HCT116 (cell line): ENCODE data around the gene MATN3. TPM values are rescaled to one million over a fixed set of nuclear protein-coding genes. Genes with fewer than 3 reads are reported as not detected.

Experiments
- ATAC-seq: fragments of 200-7000 bp; cut with Tn5 transposase; 2 replicates; pipeline ENCODE4 v1.9.1; 2020; ENCODE audit warnings: mild to moderate bottlenecking, moderate library complexity
- BruUV-seq: library from RNA; stranded (reverse); fragments of 400-500 nt; replicated peaks from 2 replicates; lab custom pipeline; 2021; lab: Mats Ljungman, UMichigan
- CTCF ChIA-PET: fragments of 300-600 bp; sonication (Branson Sonifier 250); formaldehyde crosslinking; loops from one replicate; lab custom pipeline; 2021; ENCODE audit warnings: antibody characterized with exemption; lab: Charles Lee
- POLR2A ChIA-PET: fragments of 300-600, 350-600 bp; sonication (Branson Sonifier 250); formaldehyde crosslinking; loops from one replicate; lab custom pipeline; 2021; ENCODE audit warnings: antibody characterized with exemption; lab: Charles Lee
- RAD21 ChIA-PET, 2 experiments: fragments of 300-600 bp; sonication (Branson Sonifier 250); formaldehyde crosslinking; loops; one replicate each; lab custom pipeline; 2023; ENCODE audit warnings: low total read pairs in 2 of 2; ENCODE audit not compliant: uncharacterized antibody in 2 of 2, unreplicated experiment in 2 of 2, low non-redundant PET in 1 of 2; lab: Charles Lee
- DNase-seq: peaks from one replicate; pipeline ENCODE4 v3.0.0-alpha.2; 2010; ENCODE audit warnings: low read depth, low spot score
- H2AFZ ChIP-seq: fragments of 200-600 bp; shearing (Covaris generic), sonication (generic); 2 replicates; pipeline ENCODE4 v1.6.1; 2017; ENCODE audit warnings: low read depth, mixed run types, mixed read lengths, antibody characterized with exemption, low read length; ENCODE audit not compliant: poor library complexity, severe bottlenecking
- H3K27ac ChIP-seq: 2 replicates; pipeline ENCODE4 v1.5.1; 2012; ENCODE audit warnings: low read depth, low read length
- H3K27me3 ChIP-seq: fragments of 200-600 bp; sonication (generic); 2 replicates; pipeline ENCODE4 v1.6.1; 2016; ENCODE audit warnings: mixed run types, low read length, mixed read lengths; ENCODE audit not compliant: insufficient read depth
- H3K36me3 ChIP-seq, 2 experiments: fragments of 200-500 bp in 1 of 2; fragments of 200-600 bp in 1 of 2; sonication (Bioruptor generic) in 1 of 2; sonication (generic) in 1 of 2; 2 replicates each; pipeline versions ENCODE4 v1.5.1 to v1.6.1; 2014 to 2016; ENCODE audit warnings: low read length in 2 of 2, inconsistent platforms in 1 of 2, mixed read lengths in 1 of 2, mixed run types in 1 of 2; ENCODE audit not compliant: insufficient read depth in 2 of 2, control insufficient read depth in 1 of 2
- H3K4me1 ChIP-seq, 2 experiments: fragments of 200-600 bp in 1 of 2; sonication (generic) in 1 of 2; 2 replicates each; pipeline versions ENCODE4 v1.5.1 to v1.6.1; 2012 to 2017; ENCODE audit warnings: low read length in 2 of 2, inconsistent platforms in 1 of 2, mild to moderate bottlenecking in 1 of 2, mixed read lengths in 1 of 2, mixed run types in 1 of 2, moderate library complexity in 1 of 2; ENCODE audit not compliant: insufficient read depth in 2 of 2, control insufficient read depth in 1 of 2
- H3K4me2 ChIP-seq: fragments of 200-600 bp; sonication (generic); 2 replicates; pipeline ENCODE4 v1.6.1; 2017; ENCODE audit warnings: mixed run types, low read length, mixed read lengths
- H3K4me3 ChIP-seq, 2 experiments: fragments of 200-600 bp in 1 of 2; sonication (generic) in 1 of 2; replicated peaks in 1 of 2; 2 replicates each; pipeline ENCODE4 v1.5.1; 2011 to 2016; ENCODE audit warnings: low read length in 2 of 2, control low read depth in 1 of 2, low read depth in 1 of 2, mild to moderate bottlenecking in 1 of 2, mixed read lengths in 1 of 2, mixed run types in 1 of 2
- H3K79me2 ChIP-seq: fragments of 200-600 bp; sonication (generic); 2 replicates; pipeline ENCODE4 v1.6.1; 2017; ENCODE audit warnings: mild to moderate bottlenecking, mixed run types, low read length, moderate library complexity, mixed read lengths; ENCODE audit not compliant: insufficient read depth
- H3K9ac ChIP-seq: fragments of 200-600 bp; sonication (generic); 2 replicates; pipeline ENCODE4 v1.6.1; 2016; ENCODE audit warnings: low read length, mixed read lengths
- H3K9me2 ChIP-seq: fragments of 200-600 bp; sonication (generic), shearing (Covaris generic); 2 replicates; pipeline ENCODE4 v1.6.1; 2017; ENCODE audit warnings: mixed run types, mild to moderate bottlenecking, moderate library complexity; ENCODE audit not compliant: insufficient read depth
- H3K9me3 ChIP-seq, 2 experiments: fragments of 200-500 bp in 1 of 2; fragments of 200-600 bp in 1 of 2; sonication (Bioruptor generic) in 1 of 2; sonication (generic) in 1 of 2; 2 replicates each; pipeline ENCODE4 v1.6.1; 2014 to 2017; ENCODE audit warnings: low read length in 2 of 2, mixed read lengths in 2 of 2, inconsistent platforms in 1 of 2, low read depth in 1 of 2, mild to moderate bottlenecking in 1 of 2, mixed run types in 1 of 2, moderate library complexity in 1 of 2; ENCODE audit not compliant: control insufficient read depth in 1 of 2, insufficient read depth in 1 of 2
- H4K20me1 ChIP-seq: fragments of 200-600 bp; sonication (generic), shearing (Covaris generic); 2 replicates; pipeline ENCODE4 v1.6.1; 2017; ENCODE audit warnings: mixed run types, mild to moderate bottlenecking, moderate library complexity; ENCODE audit not compliant: insufficient read depth
- ATF3 ChIP-seq: IDR thresholded peaks from 2 replicates; pipeline ENCODE4 v1.6.1; 2012
- CTCF ChIP-seq, 3 experiments: fragments of 200-600 bp in 1 of 3; sonication (generic) in 1 of 3; IDR thresholded peaks in 2 of 3; conservative IDR thresholded peaks in 1 of 3; 2 replicates each; pipeline ENCODE4 v1.5.1; 2012 to 2017; ENCODE audit warnings: low read depth in 2 of 3, low read length in 2 of 3, antibody characterized with exemption in 1 of 3, borderline replicate concordance in 1 of 3, control low read depth in 1 of 3, mild to moderate bottlenecking in 1 of 3, mixed read lengths in 1 of 3, mixed run types in 1 of 3, moderate library complexity in 1 of 3; ENCODE audit not compliant: insufficient read depth in 1 of 3
- EGR1 ChIP-seq: IDR thresholded peaks from 2 replicates; pipeline ENCODE4 v1.6.1; 2012; ENCODE audit warnings: low read depth
- ELF1 ChIP-seq: IDR thresholded peaks from 2 replicates; pipeline ENCODE4 v1.6.1; 2012; ENCODE audit warnings: low read depth, borderline replicate concordance
- EZH2 ChIP-seq: fragments of 200-600 bp; sonication (generic); IDR thresholded peaks from 2 replicates; pipeline ENCODE4 v1.6.1; 2017; ENCODE audit warnings: antibody characterized with exemption, mixed run types
- EZH2phosphoT487 ChIP-seq: fragments of 200-600 bp; IDR thresholded peaks from 2 replicates; pipeline ENCODE4 v1.6.1; 2018; ENCODE audit warnings: antibody characterized with exemption, borderline replicate concordance
- JUND ChIP-seq: IDR thresholded peaks from 2 replicates; pipeline ENCODE4 v1.6.1; 2012
- POLR2A ChIP-seq: IDR thresholded peaks from 2 replicates; pipeline ENCODE4 v1.7.0; 2011; ENCODE audit warnings: borderline replicate concordance; ENCODE audit not compliant: insufficient read depth, insufficient read length; ENCODE audit errors: extremely low read depth
- RAD21 ChIP-seq: IDR thresholded peaks from 2 replicates; pipeline ENCODE4 v1.6.1; 2012; ENCODE audit warnings: low read depth, mild to moderate bottlenecking
- ZNF274 ChIP-seq: fragments of 200-500 bp; sonication (Bioruptor generic); IDR thresholded peaks from 2 replicates; pipeline ENCODE4 v1.6.1; 2014; ENCODE audit warnings: mild to moderate bottlenecking, low read depth, low read length, inconsistent platforms
- intact Hi-C: fragments of 100-400 bp; cut with micrococcal nuclease; formaldehyde crosslinking; loops from 2 replicates; pipeline ENCODE4 v1.10.0; 2022
- total RNA-seq: library from RNA; stranded (reverse); gene quantifications from one replicate; pipeline ENCODE4 v1.2.1, GENCODE V29; 2021; ENCODE audit not compliant: unreplicated experiment

The MATN3 gene
- total RNA-seq, 1 experiment from 2014 or later, result not detected

GRCh38 chr2:20013126-20013849, 820 bp upstream of the MATN3 start:
- POLR2A ChIA-PET, result no interaction called here
- no peak overlapping the region for H3K27ac ChIP-seq
- no TSS peak for BruUV-seq

More at GRCh38 chr2:20013126-20013849, 820 bp upstream of the MATN3 start:
- DNase-seq (no peak), ATAC-seq (no peak)
- no peak overlapping the region for H2AFZ ChIP-seq
- no peak overlapping the region for H3K9ac ChIP-seq
- no peaks in the 10 kb centered on the region for H3K4me1 ChIP-seq
- ChIA-PET RAD21 (no interaction called here), CTCF (no interaction called here)
- no peaks in the 10 kb centered on the region for H3K9me2 ChIP-seq
- H3K9me3 ChIP-seq, result no peaks in the 10 kb centered on the region
- H3K27me3 ChIP-seq, result no peaks in the 10 kb centered on the region
- TF ChIP-seq POLR2A (no peak), ATF3 (no peak), EZH2phosphoT487 (no peak), ZNF274 (no peak), CTCF (IDR thresholded peaks at IDR 0.05 in 2 of 3, conservative IDR thresholded peaks at IDR 0.05 in 1 of 3; ENCODE audit: borderline replicate concordance in 1 of 3, insufficient read depth in 1 of 3, low read depth in 2 of 3, low read length in 2 of 3) (no peak), EGR1 (no peak), EZH2 (no peak), RAD21 (no peak), JUND (no peak), ELF1 (no peak)
- H3K79me2 ChIP-seq, result no peaks in the 10 kb centered on the region
- no peak overlapping the region for H3K4me2 ChIP-seq
- no peaks in the 10 kb centered on the region for H3K36me3 ChIP-seq
- intact Hi-C loops, result no loop called here
- H3K4me3 ChIP-seq, result no peak overlapping the region
- H4K20me1 ChIP-seq, result no peaks in the 10 kb centered on the region
